Liver (tissue), 9 donors: Measurements from ENCODE around the gene FER1L5. TPM values are rescaled to one million over a fixed set of nuclear protein-coding genes. Genes with fewer than 3 reads are reported as not detected.
"Not testable (repeated sequence)": the region's sequence is repeated elsewhere in the genome, so short reads cannot be mapped to it uniquely, and the experiment has no call there.

Source experiments
- DNase-seq: peaks from one replicate; pipeline ENCODE4 v3.0.0-alpha.2; 2017; ENCODE audit warnings: low spot score
- H3K27ac ChIP-seq, 2 donors: one replicate each; pipeline ENCODE4 v1.7.0; 2013; ENCODE audit warnings: inconsistent platforms in 2 of 2, low read length in 2 of 2, control low read depth in 1 of 2, low read depth in 1 of 2, mild to moderate bottlenecking in 1 of 2
- H3K27me3 ChIP-seq, 4 donors: one replicate each; pipeline versions ENCODE4 v1.6.1 to v1.7.0; 2013; ENCODE audit warnings: low read length in 3 of 4, inconsistent platforms in 1 of 4, mild to moderate bottlenecking in 1 of 4, moderate library complexity in 1 of 4; ENCODE audit not compliant: control insufficient read depth in 4 of 4, insufficient read depth in 4 of 4
- H3K36me3 ChIP-seq, 4 donors: one replicate each; pipeline versions ENCODE4 v1.6.1 to v1.7.0; 2013; ENCODE audit warnings: low read length in 3 of 4, mild to moderate bottlenecking in 3 of 4, low read depth in 1 of 4, moderate library complexity in 1 of 4; ENCODE audit not compliant: control insufficient read depth in 4 of 4, insufficient read depth in 3 of 4
- H3K4me1 ChIP-seq, 4 donors: one replicate each; pipeline versions ENCODE4 v1.6.1 to v1.7.0; 2013; ENCODE audit warnings: low read length in 3 of 4, mild to moderate bottlenecking in 3 of 4, moderate library complexity in 1 of 4; ENCODE audit not compliant: control insufficient read depth in 4 of 4, insufficient read depth in 4 of 4
- H3K4me3 ChIP-seq, 3 donors: one replicate each; pipeline versions ENCODE4 v1.6.1 to v1.7.0; 2013; ENCODE audit warnings: low read length in 3 of 3, control low read depth in 1 of 3, low read depth in 1 of 3, mild to moderate bottlenecking in 1 of 3
- H3K9ac ChIP-seq, 2 donors: one replicate each; pipeline ENCODE4 v1.7.0; 2013; ENCODE audit warnings: low read length in 2 of 2, mild to moderate bottlenecking in 2 of 2, moderate library complexity in 2 of 2, control low read depth in 1 of 2, low read depth in 1 of 2
- H3K9me3 ChIP-seq, 4 donors: one replicate each; pipeline versions ENCODE4 v1.6.1 to v1.7.0; 2013; ENCODE audit warnings: low read length in 3 of 4; ENCODE audit not compliant: control insufficient read depth in 4 of 4
- ATF3 ChIP-seq: IDR thresholded peaks from 2 replicates; pipeline ENCODE4 v1.6.1; 2016; ENCODE audit warnings: antibody characterized with exemption
- FOXA1 ChIP-seq: IDR thresholded peaks from 2 replicates; pipeline ENCODE4 v1.6.1; 2016; ENCODE audit warnings: antibody characterized with exemption
- GABPA ChIP-seq, 2 donors: IDR thresholded peaks in 1 of 2; conservative IDR thresholded peaks in 1 of 2; 2 replicates each; pipeline ENCODE4 v1.6.1; 2016; ENCODE audit warnings: antibody characterized with exemption in 2 of 2, mild to moderate bottlenecking in 1 of 2, moderate library complexity in 1 of 2
- JUND ChIP-seq, 2 donors: IDR thresholded peaks; 2 replicates each; pipeline ENCODE4 v1.6.1; 2016; ENCODE audit warnings: antibody characterized with exemption in 2 of 2
- NR2F2 ChIP-seq: IDR thresholded peaks from 2 replicates; pipeline ENCODE4 v1.6.1; 2016; ENCODE audit warnings: antibody characterized with exemption
- RXRA ChIP-seq, 2 donors: IDR thresholded peaks; 2 replicates each; pipeline ENCODE4 v1.6.1; 2017 to 2018; ENCODE audit warnings: antibody characterized with exemption in 2 of 2, mild to moderate bottlenecking in 1 of 2
- SP1 ChIP-seq: IDR thresholded peaks from 2 replicates; pipeline ENCODE4 v1.6.1; 2018; ENCODE audit warnings: antibody characterized with exemption, mild to moderate bottlenecking
- TAF1 ChIP-seq: conservative IDR thresholded peaks from 2 replicates; pipeline ENCODE4 v1.6.1; 2016; ENCODE audit warnings: antibody characterized with exemption, mild to moderate bottlenecking
- YY1 ChIP-seq: IDR thresholded peaks from 2 replicates; pipeline ENCODE4 v1.6.1; 2016; ENCODE audit warnings: antibody characterized with exemption, mild to moderate bottlenecking
- WGBS: extraction: QIAGEN DNeasy Blood & Tissue Kit; methylation state at CpG from one replicate; pipeline ENCODE4 v1.1.7; 2013; 5-methylcytosine and 5-hydroxymethylcytosine counted together
- polyA plus RNA-seq, 2 donors: library from polyadenylated mRNA; stranded (reverse) in 1 of 2; unstranded in 1 of 2; fragments of 200-250 nt in 1 of 2; fragments of >200 nt in 1 of 2; fragmentation: Nextera tagmentation in 1 of 2; extraction: Ambion mirVana in 1 of 2; gene quantifications; one replicate each; pipeline versions ENCODE4 v1.2.1 to v1.2.3, GENCODE V29; 2013 to 2015
- total RNA-seq, 2 donors: library from RNA; depleted of rRNA; stranded (reverse); fragments of >200 nt; gene quantifications; one replicate each; pipeline ENCODE4 v1.2.3, GENCODE V29; 2014
- TF ChIP-seq, protein P1 (sequence below): IDR thresholded peaks from 2 replicates; pipeline ENCODE4 v1.6.1; 2016; ENCODE audit warnings: antibody characterized with exemption
- TF ChIP-seq, protein P2 (sequence below): fragments of 150-350 bp; IDR thresholded peaks from 2 replicates; pipeline ENCODE4 v1.5.1; 2017; ENCODE audit warnings: improper control_type of control experiment, low read depth, low read length; ENCODE audit not compliant: missing input control
- TF ChIP-seq, protein P3 (sequence below): IDR thresholded peaks from 2 replicates; pipeline ENCODE4 v1.6.1; 2016; ENCODE audit warnings: antibody characterized with exemption, mild to moderate bottlenecking
- donor health status: healthy.
- donor health status: healthy.
- donor health status: healthy.
- donor health status: healthy.
- donor health status: healthy.

FER1L5 gene
- total and polyA plus RNA-seq, 4 donors: under 0.01 TPM; not detected in 3

- TF ChIP-seq ATF3: no peak
- TF ChIP-seq TAF1: no peak
- TF ChIP-seq JUND (IDR thresholded peaks at IDR 0.05): no peak
- TF ChIP-seq SP1: no peak
These were observed 9.2 kb downstream of the FER1L5 start (continued) for GRCh38 chr2:96651793-96652192.

GRCh38 chr2:96654791-96655190 lies 12.2 kb downstream of the FER1L5 start:
- H3K9ac ChIP-seq, H3K36me3 ChIP-seq, H3K27me3 ChIP-seq, H3K9me3 ChIP-seq, H3K27ac ChIP-seq, DNase-seq, H3K4me1 ChIP-seq, H3K4me3 ChIP-seq: not testable (repeated sequence)
- WGBS: 92% methylated on average over 7 of the region's 7 CpGs

- Histone ChIP-seq H3K4me1 (no peaks in the 10 kb centered on the region), H3K27ac (no peak overlapping the region), H3K4me3 (no peak overlapping the region), H3K27me3 (no peaks in the 10 kb centered on the region), H3K9me3 (no peaks in the 10 kb centered on the region), H3K9ac (no peak overlapping the region), H3K36me3 (no peaks in the 10 kb centered on the region)
- DNase-seq: no peak
- WGBS: 86% methylated on average over 6 of the region's 6 CpGs
- TF ChIP-seq, protein P1, sequence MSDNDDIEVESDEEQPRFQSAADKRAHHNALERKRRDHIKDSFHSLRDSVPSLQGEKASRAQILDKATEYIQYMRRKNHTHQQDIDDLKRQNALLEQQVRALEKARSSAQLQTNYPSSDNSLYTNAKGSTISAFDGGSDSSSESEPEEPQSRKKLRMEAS: no peak
- TF ChIP-seq SP1 (no peak), NR2F2 (no peak), FOXA1 (no peak), ATF3 (no peak)
- TF ChIP-seq, protein P2, sequence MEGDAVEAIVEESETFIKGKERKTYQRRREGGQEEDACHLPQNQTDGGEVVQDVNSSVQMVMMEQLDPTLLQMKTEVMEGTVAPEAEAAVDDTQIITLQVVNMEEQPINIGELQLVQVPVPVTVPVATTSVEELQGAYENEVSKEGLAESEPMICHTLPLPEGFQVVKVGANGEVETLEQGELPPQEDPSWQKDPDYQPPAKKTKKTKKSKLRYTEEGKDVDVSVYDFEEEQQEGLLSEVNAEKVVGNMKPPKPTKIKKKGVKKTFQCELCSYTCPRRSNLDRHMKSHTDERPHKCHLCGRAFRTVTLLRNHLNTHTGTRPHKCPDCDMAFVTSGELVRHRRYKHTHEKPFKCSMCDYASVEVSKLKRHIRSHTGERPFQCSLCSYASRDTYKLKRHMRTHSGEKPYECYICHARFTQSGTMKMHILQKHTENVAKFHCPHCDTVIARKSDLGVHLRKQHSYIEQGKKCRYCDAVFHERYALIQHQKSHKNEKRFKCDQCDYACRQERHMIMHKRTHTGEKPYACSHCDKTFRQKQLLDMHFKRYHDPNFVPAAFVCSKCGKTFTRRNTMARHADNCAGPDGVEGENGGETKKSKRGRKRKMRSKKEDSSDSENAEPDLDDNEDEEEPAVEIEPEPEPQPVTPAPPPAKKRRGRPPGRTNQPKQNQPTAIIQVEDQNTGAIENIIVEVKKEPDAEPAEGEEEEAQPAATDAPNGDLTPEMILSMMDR: no peak
These were observed 13.0 kb downstream of the FER1L5 start for GRCh38 chr2:96655526-96655925.

DNA sequence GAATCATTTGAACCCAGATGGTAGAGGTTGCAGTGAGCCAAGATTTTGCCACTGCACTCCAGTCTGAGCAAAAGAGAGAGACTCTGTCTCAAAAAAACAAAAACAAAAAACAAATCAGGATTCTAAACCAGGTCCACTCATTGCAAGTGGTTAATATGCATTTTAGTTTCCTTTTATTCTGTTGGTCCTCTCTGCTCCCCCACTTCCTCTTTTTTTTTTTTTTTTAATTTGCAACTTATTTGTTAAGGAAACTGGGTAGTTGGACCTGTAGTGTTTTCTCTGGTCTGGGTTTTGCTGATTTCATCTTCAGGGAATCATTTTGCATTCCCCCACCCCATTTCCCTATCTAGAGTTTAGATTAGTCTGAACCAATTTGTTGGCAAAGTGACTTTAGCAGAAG lies 14.0 kb downstream of the FER1L5 start:
- H3K9me3 ChIP-seq: no peaks in the 10 kb centered on the region
- no peak overlapping the region for H3K27ac ChIP-seq
- no peak for TF ChIP-seq RXRA (IDR thresholded peaks at IDR 0.05)
- TF ChIP-seq, protein P2: no peak
- no peak for TF ChIP-seq YY1
- no peak for TF ChIP-seq GABPA (IDR thresholded peaks at IDR 0.05 in 1 of 2, conservative IDR thresholded peaks at IDR 0.05 in 1 of 2)
- TF ChIP-seq, protein P3, sequence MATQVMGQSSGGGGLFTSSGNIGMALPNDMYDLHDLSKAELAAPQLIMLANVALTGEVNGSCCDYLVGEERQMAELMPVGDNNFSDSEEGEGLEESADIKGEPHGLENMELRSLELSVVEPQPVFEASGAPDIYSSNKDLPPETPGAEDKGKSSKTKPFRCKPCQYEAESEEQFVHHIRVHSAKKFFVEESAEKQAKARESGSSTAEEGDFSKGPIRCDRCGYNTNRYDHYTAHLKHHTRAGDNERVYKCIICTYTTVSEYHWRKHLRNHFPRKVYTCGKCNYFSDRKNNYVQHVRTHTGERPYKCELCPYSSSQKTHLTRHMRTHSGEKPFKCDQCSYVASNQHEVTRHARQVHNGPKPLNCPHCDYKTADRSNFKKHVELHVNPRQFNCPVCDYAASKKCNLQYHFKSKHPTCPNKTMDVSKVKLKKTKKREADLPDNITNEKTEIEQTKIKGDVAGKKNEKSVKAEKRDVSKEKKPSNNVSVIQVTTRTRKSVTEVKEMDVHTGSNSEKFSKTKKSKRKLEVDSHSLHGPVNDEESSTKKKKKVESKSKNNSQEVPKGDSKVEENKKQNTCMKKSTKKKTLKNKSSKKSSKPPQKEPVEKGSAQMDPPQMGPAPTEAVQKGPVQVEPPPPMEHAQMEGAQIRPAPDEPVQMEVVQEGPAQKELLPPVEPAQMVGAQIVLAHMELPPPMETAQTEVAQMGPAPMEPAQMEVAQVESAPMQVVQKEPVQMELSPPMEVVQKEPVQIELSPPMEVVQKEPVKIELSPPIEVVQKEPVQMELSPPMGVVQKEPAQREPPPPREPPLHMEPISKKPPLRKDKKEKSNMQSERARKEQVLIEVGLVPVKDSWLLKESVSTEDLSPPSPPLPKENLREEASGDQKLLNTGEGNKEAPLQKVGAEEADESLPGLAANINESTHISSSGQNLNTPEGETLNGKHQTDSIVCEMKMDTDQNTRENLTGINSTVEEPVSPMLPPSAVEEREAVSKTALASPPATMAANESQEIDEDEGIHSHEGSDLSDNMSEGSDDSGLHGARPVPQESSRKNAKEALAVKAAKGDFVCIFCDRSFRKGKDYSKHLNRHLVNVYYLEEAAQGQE: no peak
- no peak for TF ChIP-seq JUND (IDR thresholded peaks at IDR 0.05)
- DNase-seq: no peak
- no peak overlapping the region for H3K4me3 ChIP-seq
- H3K36me3 ChIP-seq: no peaks in the 10 kb centered on the region
- no peak overlapping the region for H3K9ac ChIP-seq
- no peaks in the 10 kb centered on the region for H3K4me1 ChIP-seq
- H3K27me3 ChIP-seq: no peaks in the 10 kb centered on the region
